ENCODE data around the gene AP2A2.

The AP2A2 gene

DNA sequence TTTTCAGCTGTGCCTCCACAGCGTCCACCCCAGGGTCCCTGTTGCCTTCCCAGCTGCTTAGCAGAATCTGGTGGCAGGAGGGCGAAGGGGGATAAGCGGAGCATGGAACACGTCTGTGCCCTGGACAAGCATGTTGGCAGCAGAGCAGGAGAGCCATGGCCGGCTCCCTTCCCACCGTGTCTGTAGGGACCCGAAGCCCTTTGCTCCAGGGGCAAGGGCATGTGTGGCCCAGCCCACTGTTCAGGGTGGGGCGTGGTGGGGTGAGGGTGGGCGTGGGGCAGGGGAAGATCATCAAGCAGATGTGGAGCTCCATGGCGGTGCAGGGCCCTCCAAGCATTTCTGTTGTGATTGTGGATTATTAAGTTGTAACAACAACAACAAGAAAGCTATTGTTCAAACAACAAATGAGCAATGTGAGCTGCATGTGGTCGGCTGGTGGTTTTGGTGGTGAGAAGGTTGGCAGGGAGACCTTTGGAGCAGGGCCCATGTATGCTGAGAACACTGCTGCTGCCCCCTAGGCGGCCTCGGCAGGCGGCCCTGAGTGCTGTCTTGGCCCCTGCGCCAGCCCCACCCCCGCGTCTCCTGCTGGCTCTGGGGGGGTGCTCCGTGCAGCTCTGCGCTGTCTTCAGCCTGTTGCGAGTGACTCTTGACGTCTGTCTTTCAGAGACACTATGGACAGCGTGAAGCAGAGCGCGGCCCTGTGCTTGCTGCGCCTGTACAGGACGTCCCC lies 50.9 kb downstream of the AP2A2 start:
- DNase-seq: no peak

- no peak for DNase-seq
These were observed 52.4 kb downstream of the AP2A2 start for GRCh38 chr11:977830-978720.

DNA sequence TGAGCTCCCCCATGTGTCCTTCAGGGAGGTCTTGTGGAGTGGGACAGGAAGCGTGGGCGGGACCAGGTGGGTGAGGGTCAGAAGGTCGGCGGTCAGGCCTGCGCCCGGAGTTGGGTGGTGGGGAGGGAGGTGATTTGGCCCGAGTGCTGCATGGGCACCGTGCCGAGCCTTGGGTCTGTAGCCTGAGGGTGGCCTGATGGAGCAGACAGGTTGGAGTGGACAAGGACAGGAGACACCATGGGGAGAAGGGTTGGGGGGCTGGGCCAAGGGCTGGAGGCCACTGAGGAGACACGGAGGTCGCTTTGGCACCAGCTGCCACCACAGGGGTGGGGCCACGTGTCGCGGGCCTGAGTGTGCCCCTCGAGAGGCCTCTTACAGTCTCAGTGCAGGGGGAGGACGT lies 53.1 kb downstream of the AP2A2 start:
- DNase-seq: no peak

GRCh38 chr11:980438-981357 lies 55.0 kb downstream of the AP2A2 start:
- no peak for DNase-seq

DNA sequence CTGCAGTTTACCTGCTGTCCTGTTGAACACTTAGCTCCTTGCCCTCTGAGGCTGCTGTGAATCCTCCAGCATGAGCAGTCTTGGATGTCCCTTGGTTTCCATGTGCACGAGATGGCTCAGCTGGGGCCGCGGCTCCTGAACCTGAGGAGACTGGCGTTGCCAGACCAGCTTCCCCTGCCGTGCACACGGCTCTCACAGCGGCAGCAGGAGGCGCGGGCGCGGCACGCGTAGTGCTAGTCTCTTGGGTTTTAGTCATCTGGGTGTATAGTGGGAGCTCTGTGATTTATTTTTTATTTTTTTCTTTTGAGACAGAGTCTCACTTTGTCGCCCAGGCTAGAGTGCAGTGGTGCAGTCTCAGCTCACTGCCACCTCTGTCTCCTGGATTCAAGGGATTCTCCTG lies 56.1 kb downstream of the AP2A2 start:
- no peak for DNase-seq

GRCh38 chr11:984546-984945 lies 58.9 kb downstream of the AP2A2 start:
- no peak for DNase-seq

GRCh38 chr11:985406-985805 lies 59.7 kb downstream of the AP2A2 start:
- no peak for DNase-seq

DNA sequence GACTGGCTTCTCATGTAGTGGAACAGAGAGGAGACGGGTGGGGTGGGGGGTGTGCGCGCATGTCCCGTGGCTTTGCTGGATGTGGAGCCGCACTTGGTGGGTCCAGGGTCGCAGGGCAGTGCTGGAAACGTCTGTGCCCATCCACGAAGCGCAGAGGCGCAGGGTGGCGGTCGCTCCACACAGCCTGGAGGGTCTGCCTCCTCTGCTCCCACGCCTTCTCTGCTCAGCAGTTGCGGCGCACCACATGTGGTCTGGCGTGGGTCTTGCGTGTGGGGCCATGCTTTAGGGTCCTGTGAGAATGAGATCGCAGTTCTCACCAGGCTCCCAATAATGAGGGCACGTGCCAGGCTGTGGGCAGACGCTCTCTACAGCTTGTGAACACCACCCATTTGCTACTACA lies 60.2 kb downstream of the AP2A2 start:
- no peak for DNase-seq

- no peak for DNase-seq
These were observed 60.7 kb downstream of the AP2A2 start for GRCh38 chr11:986270-986951.

DNA sequence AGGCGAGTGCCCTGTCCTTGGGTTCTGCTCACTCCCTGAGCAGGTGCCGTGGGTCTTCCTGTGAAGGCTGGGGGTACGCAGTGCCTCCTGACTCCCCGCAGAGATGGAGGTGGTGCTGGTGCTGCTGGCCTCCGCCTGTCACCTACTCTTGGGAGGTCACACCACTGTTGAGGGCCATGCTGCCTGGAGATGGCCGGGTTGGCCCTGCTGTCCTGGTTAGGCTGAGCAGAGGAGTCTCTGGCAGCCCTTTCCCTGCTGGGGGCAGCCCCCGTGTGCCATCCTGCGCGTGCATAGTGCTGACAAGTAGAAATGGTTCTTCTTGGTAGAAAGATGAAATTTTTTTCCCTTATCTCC lies 61.3 kb downstream of the AP2A2 start:
- no peak for DNase-seq

DNA sequence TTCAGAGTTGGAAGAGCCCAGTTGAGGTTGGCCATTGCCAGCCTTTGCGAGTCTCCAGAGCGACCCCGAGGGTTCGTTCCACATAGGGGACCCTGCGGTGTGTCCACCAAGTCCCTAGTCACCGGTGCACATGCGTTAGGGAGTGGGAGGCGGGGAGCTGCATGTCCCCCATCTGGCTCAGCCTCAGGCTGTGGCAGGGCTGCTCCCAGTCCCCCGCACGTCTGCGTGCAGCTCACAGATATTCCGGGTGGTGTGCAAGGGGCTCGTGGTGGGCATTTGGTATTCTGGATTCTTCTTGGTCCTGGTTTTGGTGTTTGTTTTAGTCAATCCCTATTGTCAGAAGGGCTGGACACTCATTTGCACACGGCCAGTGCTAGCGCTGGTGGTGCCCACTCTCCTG lies 62.0 kb downstream of the AP2A2 start:
- DNase-seq: no peak

GRCh38 chr11:990101-990500 lies 64.4 kb downstream of the AP2A2 start:
- no peak for DNase-seq

DNA sequence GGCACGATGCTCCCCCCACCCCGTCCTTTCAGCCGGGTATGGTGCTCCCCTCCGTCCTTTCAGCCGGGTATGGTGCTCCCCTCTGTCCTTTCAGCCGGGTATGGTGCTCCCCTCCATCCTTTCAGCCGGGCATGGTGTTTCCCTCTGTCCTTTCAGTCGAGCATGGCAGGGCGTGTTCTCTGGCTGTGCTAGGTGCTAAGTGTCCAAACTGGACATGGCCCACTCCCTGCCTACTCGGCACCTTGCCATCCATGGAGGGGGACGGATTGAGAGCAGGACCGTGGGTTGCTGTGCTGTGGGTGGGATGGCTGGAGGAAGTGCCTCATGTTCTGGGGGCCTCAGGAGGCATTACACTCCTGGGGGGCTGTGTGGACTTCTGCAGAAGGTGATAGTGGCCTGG lies 65.4 kb downstream of the AP2A2 start:
- DNase-seq: no peak

DNA sequence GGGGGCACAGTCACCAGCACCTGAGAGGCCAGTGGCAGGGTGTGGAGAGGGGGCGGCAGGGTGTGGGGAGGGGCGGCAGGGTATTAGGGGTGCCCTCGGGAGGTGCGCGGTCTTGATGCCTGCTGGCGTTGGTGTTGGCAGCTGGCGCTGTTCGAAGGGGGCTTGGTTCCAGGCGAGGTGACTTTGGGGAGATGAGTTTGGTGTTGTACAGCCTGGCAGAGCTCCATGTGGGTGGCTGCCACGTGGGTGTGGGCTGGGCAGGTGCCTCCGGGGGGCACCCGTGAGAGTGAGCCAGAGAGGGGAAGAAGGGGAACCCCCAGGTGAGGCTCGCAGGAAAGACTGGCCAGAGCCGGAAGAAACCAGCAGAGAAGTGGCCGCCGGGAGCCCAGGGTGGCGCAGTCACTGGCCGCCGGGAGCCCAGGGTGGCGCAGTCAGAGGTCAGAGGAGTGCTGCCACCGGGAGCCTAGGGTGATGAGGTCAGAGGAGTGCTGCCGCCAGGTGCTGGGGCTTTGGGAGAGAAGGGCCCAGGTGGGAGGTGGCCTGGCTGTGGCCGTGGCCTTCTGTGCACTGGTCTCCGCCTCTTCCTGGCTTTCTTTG lies 66.1 kb downstream of the AP2A2 start:
- DNase-seq: no peak

GRCh38 chr11:992577-992976 lies 66.9 kb downstream of the AP2A2 start:
- no peak for DNase-seq

- no peak for DNase-seq
These were observed 68.0 kb downstream of the AP2A2 start for GRCh38 chr11:993632-994167.

- DNase-seq: no peak
These were observed 69.5 kb downstream of the AP2A2 start for GRCh38 chr11:995044-995751.

DNA sequence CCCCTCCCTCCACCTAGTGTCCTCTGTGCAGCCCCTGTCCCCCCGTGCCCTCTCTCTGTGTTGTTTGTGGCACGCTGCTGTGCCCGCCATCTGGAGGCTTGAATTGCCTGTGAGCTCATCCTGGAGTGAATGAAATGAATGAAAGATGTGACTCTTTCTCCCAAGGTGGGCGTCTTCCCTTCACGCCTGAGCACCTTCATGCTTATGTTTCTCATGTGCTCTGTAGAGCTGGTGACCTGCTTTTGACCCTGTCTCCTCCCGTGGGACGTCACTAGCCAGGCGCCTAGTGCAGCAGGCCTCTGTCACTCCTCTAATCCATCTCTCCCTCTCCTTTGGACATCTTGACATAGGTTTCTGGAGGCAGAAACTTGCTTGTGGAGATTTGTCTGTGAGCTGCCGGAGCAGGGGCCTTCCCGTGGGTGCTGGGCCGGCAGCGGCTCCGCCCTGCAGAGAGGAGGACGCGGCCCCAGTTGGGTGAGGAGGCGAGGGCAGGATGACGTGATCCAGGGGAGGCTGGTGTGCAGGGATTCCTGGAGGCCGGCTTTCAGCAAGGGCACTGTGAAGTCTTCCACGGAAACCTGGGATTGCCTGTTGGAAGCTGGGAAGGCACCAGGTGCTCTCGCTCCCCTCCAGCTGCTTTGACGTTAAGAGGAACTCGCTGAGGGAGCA lies 70.2 kb downstream of the AP2A2 start:
- no peak for DNase-seq

- DNase-seq: no peak
These were observed 71.0 kb downstream of the AP2A2 start for GRCh38 chr11:996681-997080.

GRCh38 chr11:997907-998306 lies 72.2 kb downstream of the AP2A2 start:
- DNase-seq: no peak

GRCh38 chr11:999009-999408 lies 73.3 kb downstream of the AP2A2 start:
- DNase-seq: no peak

Measured in activated CD4-positive, alpha-beta T cell treated with anti-CD3 and anti-CD28 coated beads for 1 hour (primary cell).